DMS153 (cell line): Measurements from ENCODE around the gene WWOX.

Source experiments
- DNase-seq: peaks from one replicate; lab custom pipeline; 2025; lab: John Stamatoyannopoulos, UW

WWOX gene

GRCh38 chr16:78473031-78473699, 373.7 kb downstream of the WWOX start:
- DNase-seq, result no peak

GRCh38 chr16:78474762-78475161, 375.3 kb downstream of the WWOX start:
- DNase-seq, result no peak

- no peak for DNase-seq
Measured at GRCh38 chr16:78476615-78477014, 377.2 kb downstream of the WWOX start.

DNA sequence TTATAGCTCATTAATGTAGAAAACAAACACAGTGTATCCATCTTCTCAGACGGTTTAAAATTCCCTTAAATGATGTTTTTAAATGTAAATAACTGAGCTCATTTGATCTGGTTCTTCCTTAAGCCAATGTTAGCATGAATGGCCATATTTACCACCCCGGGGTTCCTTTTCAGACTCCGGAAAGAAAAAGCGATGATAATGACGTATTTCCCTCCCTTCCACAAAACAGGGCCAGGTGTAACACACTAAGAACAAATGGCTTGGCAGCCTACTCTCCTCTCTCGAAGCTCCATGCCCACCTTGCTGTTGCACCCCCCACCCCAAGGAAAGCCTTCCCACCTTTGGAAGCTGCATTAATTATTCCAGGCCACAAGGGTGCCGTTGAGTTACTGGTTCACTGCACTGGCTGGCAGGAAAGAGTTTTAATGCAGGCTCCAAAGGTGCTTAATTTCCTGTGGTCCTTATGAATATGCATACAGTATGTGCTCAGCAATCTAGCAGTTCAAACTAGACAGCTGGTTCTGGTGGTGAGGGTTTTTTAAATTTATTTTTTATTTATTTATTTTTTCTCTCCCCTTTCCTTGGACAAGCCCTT, 378.9 kb downstream of the WWOX start:
- DNase-seq, result peak; percentile 76

GRCh38 chr16:78479723-78480122, 380.3 kb downstream of the WWOX start:
- no peak for DNase-seq

- no peak for DNase-seq
Measured at GRCh38 chr16:78480588-78480987, 381.1 kb downstream of the WWOX start.

- DNase-seq, result no peak
Measured at GRCh38 chr16:78483124-78483992, 383.9 kb downstream of the WWOX start.

- no peak for DNase-seq
Measured at GRCh38 chr16:78484509-78485058, 385.1 kb downstream of the WWOX start.

DNA sequence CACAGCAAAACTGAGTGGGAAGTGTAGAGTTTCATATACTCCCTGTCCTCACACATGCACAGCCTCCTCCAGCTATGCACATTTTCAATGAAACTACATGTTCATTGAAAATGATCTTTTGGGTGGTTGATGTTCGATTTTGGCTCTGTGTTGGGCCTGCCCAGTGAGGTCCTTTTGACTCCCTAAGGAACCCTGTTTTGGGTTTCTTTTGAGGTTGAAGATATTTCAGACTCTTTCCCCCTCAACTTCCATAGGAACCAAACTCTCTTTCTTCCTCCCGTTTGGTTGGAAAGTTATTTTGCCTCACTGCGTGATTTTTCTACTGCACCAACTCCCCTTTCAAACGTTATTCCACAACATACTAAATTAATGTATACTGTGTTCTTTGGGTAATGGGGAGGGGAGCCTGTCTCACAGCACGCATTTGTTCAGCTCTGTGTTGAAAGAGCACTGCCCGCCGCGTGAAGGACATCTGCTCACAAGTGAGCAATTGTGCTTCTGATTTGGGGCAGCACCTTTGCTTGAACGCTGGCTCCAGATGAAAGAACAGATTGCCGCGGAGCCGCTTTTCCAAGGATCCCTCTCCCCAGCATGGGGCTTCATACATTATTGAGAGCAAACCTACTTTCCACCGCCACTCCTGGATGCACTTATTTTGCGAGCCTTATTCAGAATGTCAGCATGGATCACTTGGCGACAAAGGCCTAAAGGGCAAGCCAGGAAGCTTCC, 385.9 kb downstream of the WWOX start:
- DNase-seq, result no peak

- no peak for DNase-seq
Measured at GRCh38 chr16:78485917-78486257, 386.4 kb downstream of the WWOX start.

GRCh38 chr16:78487471-78487870, 388.0 kb downstream of the WWOX start:
- DNase-seq, result no peak

DNA sequence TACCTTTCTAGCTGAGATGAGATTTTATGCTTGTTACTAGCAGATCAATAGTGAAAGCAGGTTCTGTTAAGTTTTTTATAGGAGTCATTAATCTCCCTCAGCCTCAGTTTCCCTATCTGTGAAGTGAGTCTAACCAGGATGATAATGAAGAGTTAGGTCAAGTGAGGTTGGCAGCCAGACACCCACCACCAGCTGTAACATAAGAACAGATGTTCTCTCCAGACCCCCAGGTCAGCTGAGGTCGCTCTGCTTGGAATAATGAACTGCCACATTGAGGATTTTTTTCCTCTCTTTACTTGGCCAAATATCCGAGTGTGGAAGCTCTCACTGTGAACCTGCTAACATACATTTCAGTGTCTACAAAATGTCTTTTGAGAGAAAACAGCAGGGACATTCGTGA, 389.6 kb downstream of the WWOX start:
- no peak for DNase-seq

DNA sequence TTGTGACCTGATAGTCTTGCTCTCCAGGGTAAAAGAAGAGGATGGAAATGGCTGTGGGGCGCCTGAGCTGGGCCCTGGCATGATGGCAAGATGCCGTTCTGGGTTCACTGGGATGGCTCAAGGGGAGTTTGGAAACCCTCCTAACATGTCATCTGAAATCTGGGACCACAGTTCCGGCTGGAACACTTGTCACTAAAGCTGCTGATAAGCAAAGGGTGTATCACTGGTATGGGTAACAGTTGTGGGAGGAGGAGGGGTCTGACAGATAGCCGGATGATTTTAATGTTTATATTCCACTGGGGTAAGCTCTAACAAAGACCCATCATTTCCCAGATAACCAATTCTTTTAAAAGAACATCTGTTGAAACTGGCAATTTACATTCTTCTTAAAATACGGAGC, 390.2 kb downstream of the WWOX start:
- DNase-seq, result no peak

DNA sequence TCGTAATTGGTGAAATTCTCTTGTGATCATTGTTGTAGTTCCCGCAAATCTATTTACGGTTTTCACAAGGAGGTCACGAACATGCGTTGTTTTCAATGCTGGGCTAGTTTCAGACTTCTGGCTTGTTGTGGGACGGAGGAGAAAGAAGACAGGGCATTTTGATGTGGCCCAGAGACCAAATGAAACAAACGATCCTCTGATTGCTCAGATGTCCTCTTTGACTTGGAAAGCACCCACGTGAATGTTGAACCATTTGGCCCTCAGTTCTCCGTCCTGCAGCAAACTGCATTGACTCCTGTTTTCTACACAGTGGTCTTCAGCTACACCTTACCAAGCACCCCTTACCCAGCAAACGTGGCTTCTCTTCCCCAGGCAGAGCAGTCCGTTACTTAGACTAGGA, 391.0 kb downstream of the WWOX start:
- no peak for DNase-seq

- no peak for DNase-seq
Measured at GRCh38 chr16:78490847-78491246, 391.4 kb downstream of the WWOX start.

GRCh38 chr16:78493573-78493972, 394.1 kb downstream of the WWOX start:
- no peak for DNase-seq

DNA sequence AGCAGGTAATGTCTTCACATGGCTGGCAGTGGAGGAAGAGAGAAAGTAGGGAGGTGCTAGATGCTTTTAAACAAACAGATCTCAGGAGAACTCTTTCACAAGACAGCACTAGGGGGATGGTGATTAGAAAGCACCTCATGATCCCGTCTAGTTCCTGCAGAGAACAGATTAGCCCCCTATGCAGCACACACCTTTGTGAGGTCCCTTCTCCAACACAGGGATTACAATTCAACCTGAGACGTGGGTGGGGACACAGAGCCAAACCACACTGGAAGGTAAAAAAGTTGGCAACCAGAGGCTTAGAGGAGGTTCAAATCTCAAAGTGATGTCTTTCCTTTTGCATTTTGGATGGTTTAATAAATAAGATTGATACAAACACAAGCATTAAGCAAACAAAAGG, 394.7 kb downstream of the WWOX start:
- no peak for DNase-seq

GRCh38 chr16:78494674-78495073, 395.2 kb downstream of the WWOX start:
- DNase-seq, result no peak

DNA sequence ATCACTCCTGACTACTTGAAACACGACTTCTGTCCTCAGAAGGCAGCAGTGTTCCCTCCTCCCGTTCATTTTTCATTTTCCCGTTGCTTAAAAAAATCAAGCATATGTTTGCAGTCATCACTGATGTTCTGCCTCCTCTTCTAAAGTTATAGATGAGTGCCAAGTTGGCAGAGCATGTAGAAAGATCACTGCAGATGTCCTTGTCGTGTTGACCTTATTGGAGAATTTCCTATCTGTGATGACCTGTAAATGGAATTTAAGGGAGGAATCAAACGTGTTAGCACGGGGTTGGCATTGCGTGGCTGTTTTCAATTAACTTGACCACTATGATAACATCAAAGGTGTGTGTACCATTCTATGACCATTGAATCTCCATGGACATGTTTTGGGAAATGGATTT, 396.7 kb downstream of the WWOX start:
- no peak for DNase-seq

DNA sequence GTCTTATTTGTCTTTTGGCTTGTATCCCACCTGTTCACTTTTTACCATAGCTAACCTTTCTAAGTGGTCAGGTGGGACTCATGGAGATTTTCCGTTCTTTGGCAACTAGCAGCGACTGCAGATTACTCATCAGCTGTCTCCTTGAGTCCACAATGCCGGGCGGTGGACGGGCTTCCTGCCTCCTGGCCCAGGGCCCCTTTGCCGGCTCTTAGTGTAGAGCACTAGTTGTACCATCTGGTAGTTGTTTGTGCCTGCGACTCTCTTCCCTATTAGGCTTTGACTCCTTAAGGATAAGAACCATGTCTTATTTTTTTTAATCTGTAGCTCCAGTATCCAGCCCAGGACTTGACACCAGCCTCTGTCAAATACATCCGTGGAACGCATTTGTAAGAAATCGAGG, 399.9 kb downstream of the WWOX start:
- no peak for DNase-seq

GRCh38 chr16:78500659-78501270, 401.3 kb downstream of the WWOX start:
- DNase-seq, result no peak

DNA sequence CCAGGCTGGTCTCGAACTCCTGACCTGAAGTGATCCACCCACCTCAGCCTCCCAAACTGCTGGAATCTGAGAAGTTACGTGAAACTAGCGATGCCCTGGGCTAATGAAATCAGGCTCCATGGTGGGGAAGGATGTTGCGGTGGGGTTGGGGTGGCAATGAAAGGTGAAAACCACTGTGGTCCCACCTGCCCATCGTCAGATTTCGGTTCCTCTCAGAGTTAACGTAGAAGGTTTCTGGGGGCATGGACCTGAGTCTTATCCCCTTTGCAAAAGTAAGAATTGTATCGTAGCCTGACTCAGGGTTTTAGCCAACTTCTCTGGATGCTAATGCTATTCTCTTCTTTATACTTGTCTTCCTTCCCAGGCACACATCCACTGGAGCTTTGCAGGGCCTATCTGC, 402.3 kb downstream of the WWOX start:
- no peak for DNase-seq
